ENCODE measurements around the gene CEP55.

- TF ChIP-seq PBX3 (IDR thresholded peaks at IDR 0.05; ENCODE audit: insufficient replicate concordance, low read depth, low read length): no peak
- TF ChIP-seq HDAC6 (IDR thresholded peaks at IDR 0.05; ENCODE audit: unreplicated experiment): no peak
Observed at GRCh38 chr10:93516006-93516380, 19.6 kb downstream of the CEP55 start.

Measured in GM12878 (cell line).